Activated CD8-positive, alpha-beta T cell treated with anti-CD3 and anti-CD28 coated beads for 36 hours (primary cell): Measurements from ENCODE around the gene CEP95. TPM values are rescaled to one million over a fixed set of nuclear protein-coding genes. Genes with fewer than 3 reads are reported as not detected.

ENCODE experiments used
- ATAC-seq: fragments of 200-7000 bp; cut with Tn5 transposase; one replicate; pipeline ENCODE4 v1.10.0; 2021; ENCODE audit warnings: mild to moderate bottlenecking, moderate library complexity
- CTCF ChIA-PET: fragments of 350-600 bp; sonication (Branson Sonifier 250); formaldehyde crosslinking; loops from one replicate; lab custom pipeline; 2021; ENCODE audit warnings: antibody characterized with exemption; lab: Charles Lee
- POLR2A ChIA-PET: fragments of 350-600 bp; sonication (Branson Sonifier 250); formaldehyde crosslinking; loops from one replicate; lab custom pipeline; 2021; ENCODE audit warnings: antibody characterized with exemption; lab: Charles Lee
- DNase-seq: peaks from one replicate; pipeline ENCODE4 v3.0.0-alpha.2; 2020
- H3K27ac Mint-ChIP-seq: one replicate; pipeline ENCODE4 v1.8.0; 2021; ENCODE audit warnings: mild to moderate bottlenecking, mixed read lengths
- H3K27me3 Mint-ChIP-seq: one replicate; pipeline ENCODE4 v1.8.0; 2021; ENCODE audit warnings: mixed read lengths
- H3K36me3 Mint-ChIP-seq: one replicate; pipeline ENCODE4 v1.8.0; 2021; ENCODE audit warnings: low read depth, mixed read lengths
- H3K4me1 Mint-ChIP-seq: one replicate; pipeline ENCODE4 v1.8.0; 2021; ENCODE audit warnings: low read depth, mixed read lengths
- H3K4me3 Mint-ChIP-seq: one replicate; pipeline ENCODE4 v1.8.0; 2021; ENCODE audit warnings: mild to moderate bottlenecking, moderate library complexity, mixed read lengths
- H3K9me3 Mint-ChIP-seq: one replicate; pipeline ENCODE4 v1.8.0; 2021; ENCODE audit warnings: mixed read lengths
- intact Hi-C: fragments of 100-400 bp; cut with micrococcal nuclease; formaldehyde crosslinking; loops from one replicate; pipeline ENCODE4 v1.10.0; 2022
- total RNA-seq, 2 experiments: library from RNA; stranded (reverse); gene quantifications; one replicate each; pipeline ENCODE4 v1.2.3, GENCODE V29; 2021
- TF ChIP-seq, protein P1 (sequence below): fragments of 200-600 bp; IDR thresholded peaks from one replicate; pipeline ENCODE4 v1.8.0; 2022; ENCODE audit warnings: antibody characterized with exemption, mild to moderate bottlenecking

The CEP95 gene
- total RNA-seq, 2 experiments from 2014 or later = 45.2 to 45.7 TPM

GRCh38 chr17:64537488-64537887, 30.7 kb downstream of the CEP95 start:
- H3K9me3 Mint-ChIP-seq = no peaks in the 10 kb centered on the region
- DNase-seq = no peak
- POLR2A ChIA-PET = interaction anchor here (0.7 to 0.9 kb wide), 4 partner anchors 9 to 139 kb away, joined by 3 read pairs; no protein-coding TSS in a partner anchor
- TF ChIP-seq, protein P1, sequence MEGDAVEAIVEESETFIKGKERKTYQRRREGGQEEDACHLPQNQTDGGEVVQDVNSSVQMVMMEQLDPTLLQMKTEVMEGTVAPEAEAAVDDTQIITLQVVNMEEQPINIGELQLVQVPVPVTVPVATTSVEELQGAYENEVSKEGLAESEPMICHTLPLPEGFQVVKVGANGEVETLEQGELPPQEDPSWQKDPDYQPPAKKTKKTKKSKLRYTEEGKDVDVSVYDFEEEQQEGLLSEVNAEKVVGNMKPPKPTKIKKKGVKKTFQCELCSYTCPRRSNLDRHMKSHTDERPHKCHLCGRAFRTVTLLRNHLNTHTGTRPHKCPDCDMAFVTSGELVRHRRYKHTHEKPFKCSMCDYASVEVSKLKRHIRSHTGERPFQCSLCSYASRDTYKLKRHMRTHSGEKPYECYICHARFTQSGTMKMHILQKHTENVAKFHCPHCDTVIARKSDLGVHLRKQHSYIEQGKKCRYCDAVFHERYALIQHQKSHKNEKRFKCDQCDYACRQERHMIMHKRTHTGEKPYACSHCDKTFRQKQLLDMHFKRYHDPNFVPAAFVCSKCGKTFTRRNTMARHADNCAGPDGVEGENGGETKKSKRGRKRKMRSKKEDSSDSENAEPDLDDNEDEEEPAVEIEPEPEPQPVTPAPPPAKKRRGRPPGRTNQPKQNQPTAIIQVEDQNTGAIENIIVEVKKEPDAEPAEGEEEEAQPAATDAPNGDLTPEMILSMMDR = no peak
- peak overlapping the region; percentile 53 for H3K27ac Mint-ChIP-seq
- H3K27me3 Mint-ChIP-seq = no peaks in the 10 kb centered on the region
- no peak for ATAC-seq
- no peak overlapping the region for H3K4me3 Mint-ChIP-seq
- intact Hi-C loops = no loop called here
- peaks cover 38% of the 10 kb centered on the region for H3K36me3 Mint-ChIP-seq
- H3K4me1 Mint-ChIP-seq = peaks cover 12% of the 10 kb centered on the region
- CTCF ChIA-PET = interaction anchor here (1.0 to 1.8 kb wide), 4 partner anchors 9 to 117 kb away, joined by 3 to 6 read pairs (median 6); no protein-coding TSS in a partner anchor

DNA sequence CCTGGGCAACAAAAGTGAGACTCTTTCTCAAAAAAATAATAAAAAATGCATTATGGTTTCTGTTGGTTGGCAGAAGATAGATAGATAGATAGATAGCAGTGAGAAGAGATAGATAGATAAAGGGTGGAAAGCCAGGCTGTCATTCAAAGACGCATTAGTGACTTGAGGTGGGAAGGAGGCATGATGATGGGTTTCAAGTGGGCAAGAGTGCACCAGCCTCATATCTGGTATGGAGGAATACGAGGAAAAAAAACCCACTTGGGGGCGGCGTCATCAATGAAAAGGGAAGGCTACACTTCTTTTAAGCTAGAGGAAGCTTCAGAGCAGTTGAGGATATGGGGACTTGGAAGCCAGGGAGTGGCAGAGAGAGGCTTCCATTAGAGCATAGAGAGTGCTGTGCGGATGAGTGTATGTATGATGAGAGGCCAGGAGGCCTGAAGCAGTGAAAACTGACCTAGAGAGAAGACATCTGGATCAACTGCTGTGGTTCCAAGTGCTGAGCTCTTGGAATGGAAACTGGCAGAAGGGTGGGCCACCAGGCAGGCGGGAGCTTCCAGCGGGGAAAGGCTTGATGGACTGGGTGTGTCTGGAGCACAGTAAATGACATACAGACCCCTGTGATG, 31.8 kb downstream of the CEP95 start:
- peaks cover 10% of the 10 kb centered on the region for H3K4me1 Mint-ChIP-seq

DNA sequence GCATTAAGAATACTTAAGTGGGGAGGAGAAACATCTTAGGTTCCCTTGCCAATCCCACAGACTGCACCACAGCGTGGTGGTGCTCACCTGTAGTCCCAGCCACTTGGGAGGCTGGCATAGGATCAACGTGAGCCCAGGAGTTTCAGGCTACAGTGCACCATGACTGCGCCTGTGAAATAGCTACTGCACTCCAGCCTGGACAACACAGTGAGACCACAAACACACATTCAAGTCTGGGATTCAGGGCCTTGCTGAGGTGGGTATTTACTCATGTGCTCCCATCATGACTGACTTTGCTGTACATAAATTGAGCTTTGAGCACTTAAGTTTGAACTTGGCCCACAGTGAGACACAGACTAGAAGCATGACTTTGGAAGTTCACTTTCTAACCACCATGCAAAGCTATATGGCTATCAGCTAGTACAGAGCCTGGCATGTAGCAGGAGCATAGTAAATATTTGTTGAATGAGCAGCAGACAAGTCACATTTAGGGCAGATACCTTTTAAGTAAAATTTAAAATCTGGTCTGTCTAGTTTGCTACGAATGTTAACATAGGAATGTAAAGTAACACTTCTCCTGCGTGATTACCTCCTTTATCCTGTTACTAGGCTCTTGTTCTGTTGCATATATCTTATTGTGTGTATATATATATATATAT, 33.5 kb downstream of the CEP95 start:
- POLR2A ChIA-PET = interaction anchor here (0.9 to 1.2 kb wide), 2 partner anchors 10 to 55 kb away, joined by 3 to 5 read pairs; no protein-coding TSS in a partner anchor
- Mint-ChIP-seq H3K36me3 (peaks cover 31% of the 10 kb centered on the region), H3K27ac (peak overlapping the region; percentile 34), H3K27me3 (no peaks in the 10 kb centered on the region), H3K4me1 (peaks cover 3% of the 10 kb centered on the region), H3K4me3 (no peak overlapping the region), H3K9me3 (no peaks in the 10 kb centered on the region)
- intact Hi-C loops = no loop called here
- TF ChIP-seq, protein P1 = no peak
- ATAC-seq (no peak), DNase-seq (no peak)
- CTCF ChIA-PET = interaction anchor here (1.4 kb wide), 1 partner anchor 109 kb away, joined by 6 read pairs; no protein-coding TSS in a partner anchor

More for the DNA sequence above, 31.8 kb downstream of the CEP95 start:
- ATAC-seq (no peak), DNase-seq (no peak)
- TF ChIP-seq, protein P1 = no peak
- Mint-ChIP-seq H3K27me3 (no peaks in the 10 kb centered on the region), H3K4me3 (no peak overlapping the region), H3K9me3 (no peaks in the 10 kb centered on the region), H3K36me3 (peaks cover 33% of the 10 kb centered on the region), H3K27ac (peak overlapping the region; percentile 33)
- intact Hi-C loops = no loop called here
- CTCF ChIA-PET = interaction anchor here (1.0 to 1.8 kb wide), 4 partner anchors 28 to 118 kb away, joined by 3 to 6 read pairs (median 6); no protein-coding TSS in a partner anchor
- POLR2A ChIA-PET = interaction anchor here (0.7 to 1.2 kb wide), 4 partner anchors 13 to 111 kb away, joined by 4 to 5 read pairs (median 4); partner anchors contain the start of gene DDX5

DNA sequence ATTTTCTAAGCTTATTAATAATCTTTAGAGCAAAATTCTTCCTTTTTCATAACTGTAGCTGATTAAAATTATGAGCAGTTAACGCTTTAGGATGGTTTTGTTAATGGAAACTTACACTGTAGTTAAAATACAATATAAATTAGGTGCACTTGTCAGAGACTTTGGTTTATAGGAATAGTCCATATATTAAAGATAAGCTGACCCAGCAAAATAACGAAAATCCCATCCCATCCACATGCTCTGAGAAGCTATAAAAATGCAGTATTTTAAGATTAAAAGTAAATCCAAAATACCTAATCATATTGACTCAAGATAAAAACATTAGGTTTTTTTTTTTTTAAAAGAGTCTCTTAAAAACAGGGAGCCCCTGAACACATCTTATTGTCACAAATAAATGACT, 38.0 kb downstream of the CEP95 start:
- Mint-ChIP-seq H3K27me3 (no peaks in the 10 kb centered on the region), H3K4me3 (no peak overlapping the region), H3K4me1 (no peaks in the 10 kb centered on the region), H3K9me3 (no peaks in the 10 kb centered on the region), H3K36me3 (peaks cover 15% of the 10 kb centered on the region), H3K27ac (no peak overlapping the region)
- DNase-seq (no peak), ATAC-seq (no peak)
- CTCF ChIA-PET = interaction anchor here (1.1 to 1.5 kb wide), 6 partner anchors 11 to 125 kb away, joined by 3 to 11 read pairs (median 4); no protein-coding TSS in a partner anchor
- POLR2A ChIA-PET = interaction anchor here (1.1 kb wide), 1 partner anchor 39 kb away, joined by 4 read pairs; the partner anchor contains the start of genes CEP95 and DDX5
- TF ChIP-seq, protein P1 = no peak
- intact Hi-C loops = no loop called here
